ENCODE data around the gene ST6GAL1.
A peak's percentile ranks its signal among the peaks of the same experiment; 100 is the strongest.
"Not testable (repeated sequence)": the region's sequence is repeated elsewhere in the genome, so short reads cannot be mapped to it uniquely, and the experiment has no call there.

ST6GAL1 gene

DNA sequence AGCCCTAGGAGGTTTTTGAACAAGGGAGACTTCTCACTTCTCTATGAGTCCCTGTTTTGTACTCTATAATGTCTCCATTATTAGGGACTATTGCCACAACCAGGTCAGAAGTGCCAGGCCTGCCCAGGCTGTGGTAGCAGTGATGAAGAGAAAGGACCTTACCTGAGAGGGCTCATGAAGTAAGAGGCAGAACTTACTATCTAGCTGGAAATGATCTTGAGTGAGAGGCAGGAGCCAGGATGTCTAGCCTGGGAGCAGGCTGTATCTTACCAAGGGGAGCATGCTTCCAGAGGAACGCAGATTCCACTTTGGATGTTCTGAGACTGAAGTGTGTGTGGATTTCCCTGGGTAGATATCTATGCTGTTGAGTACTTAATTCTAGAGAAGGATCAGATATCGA, 115.7 kb downstream of the ST6GAL1 start:
- DNase-seq (ENCODE audit: low spot score) = no peak

DNA sequence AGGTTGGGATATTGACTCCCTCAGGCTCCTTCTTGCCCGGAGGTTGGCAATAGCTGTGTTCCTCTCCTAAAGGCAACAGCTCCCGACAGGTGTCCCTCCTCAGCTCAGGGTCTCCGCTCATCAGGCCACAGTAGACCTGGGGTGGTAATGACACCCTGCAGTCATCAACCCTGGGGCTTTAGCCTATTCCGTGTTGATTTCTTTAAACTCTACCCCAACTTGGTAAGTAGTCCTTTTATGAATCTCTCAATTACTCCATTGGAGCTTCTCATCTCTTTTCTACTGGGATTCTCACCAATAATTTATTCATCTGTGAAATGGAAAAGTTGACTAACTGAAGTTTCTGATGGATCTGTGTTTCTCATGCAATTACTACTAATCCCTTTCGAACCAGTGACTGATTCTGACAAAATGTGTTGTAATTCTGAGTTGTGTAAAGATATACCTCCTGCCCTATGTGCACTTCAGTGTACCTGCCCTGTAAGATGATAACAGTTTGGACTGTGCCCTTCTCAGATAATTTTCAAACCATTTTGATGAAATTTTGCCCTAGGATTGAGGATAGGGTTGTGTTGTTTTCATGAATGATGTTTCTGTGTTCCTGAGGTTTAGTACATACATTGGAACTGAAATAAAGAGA, 119.3 kb downstream of the ST6GAL1 start:
- DNase-seq (ENCODE audit: low spot score) = no peak

DNA sequence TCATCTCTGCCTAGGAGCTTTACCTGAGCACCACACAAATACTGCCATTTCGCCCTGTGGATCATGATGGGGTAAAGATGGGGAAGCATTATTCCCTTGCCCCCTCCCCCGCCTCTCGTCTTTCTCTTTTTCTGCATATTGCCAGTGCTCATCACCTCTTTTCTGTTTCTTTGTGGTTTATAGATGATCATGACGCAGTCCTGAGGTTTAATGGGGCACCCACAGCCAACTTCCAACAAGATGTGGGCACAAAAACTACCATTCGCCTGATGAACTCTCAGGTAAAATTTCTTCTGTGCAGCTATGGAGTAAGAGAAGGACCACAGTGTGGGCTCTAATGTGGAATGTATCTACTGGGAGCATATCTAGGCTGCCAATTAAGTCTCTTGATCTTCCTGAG, 120.7 kb downstream of the ST6GAL1 start:
- no peak for DNase-seq (ENCODE audit: low spot score)

DNA sequence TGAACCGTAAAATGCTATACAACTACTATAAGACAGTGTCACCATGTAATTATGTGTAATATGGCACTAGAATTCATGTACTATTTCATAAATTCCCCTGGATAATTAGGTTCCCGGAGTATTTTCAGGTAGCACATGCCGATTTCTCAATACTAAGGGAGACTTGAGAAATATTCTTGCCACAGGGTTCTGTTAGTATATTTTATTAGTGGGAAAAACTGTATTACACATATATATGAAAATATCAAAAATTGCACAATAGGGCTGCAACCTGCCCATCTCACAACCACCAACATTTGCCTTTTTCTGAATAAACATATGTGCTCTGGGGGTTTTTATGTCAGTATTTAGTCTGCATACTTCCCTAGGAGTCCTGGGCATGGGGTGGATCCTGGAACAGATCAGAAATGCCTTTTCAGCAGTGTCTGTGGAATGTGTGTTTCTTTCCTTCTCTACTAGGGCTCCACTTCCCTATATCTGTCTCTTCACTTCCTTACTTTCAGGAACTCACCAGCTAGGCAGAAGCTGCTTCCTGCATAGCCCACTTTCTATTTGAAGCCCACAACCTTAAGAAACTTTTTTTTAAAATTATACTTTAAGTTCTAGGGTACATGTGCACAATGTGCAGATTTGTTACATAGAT, 121.5 kb downstream of the ST6GAL1 start:
- no peak for DNase-seq (ENCODE audit: low spot score)

DNA sequence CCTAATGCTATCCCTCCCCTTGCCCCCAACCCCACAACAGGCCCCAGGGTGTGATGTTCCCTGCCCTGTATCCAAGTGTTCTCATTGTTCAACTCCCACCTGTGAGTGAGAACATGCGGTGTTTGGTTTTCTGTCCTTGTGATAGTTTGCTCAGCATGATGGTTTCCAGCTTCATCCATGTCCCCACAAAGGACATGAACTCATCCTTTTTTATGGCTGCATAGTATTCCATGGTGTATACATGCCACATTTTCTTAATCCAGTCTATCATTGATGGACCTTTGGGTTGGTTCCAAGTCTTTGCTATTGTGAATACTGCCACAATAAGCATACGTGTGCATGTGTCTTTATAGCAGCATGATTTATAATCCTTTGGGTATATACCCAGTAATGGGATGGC, 122.1 kb downstream of the ST6GAL1 start:
- not testable (repeated sequence) for DNase-seq (ENCODE audit: low spot score)

DNA sequence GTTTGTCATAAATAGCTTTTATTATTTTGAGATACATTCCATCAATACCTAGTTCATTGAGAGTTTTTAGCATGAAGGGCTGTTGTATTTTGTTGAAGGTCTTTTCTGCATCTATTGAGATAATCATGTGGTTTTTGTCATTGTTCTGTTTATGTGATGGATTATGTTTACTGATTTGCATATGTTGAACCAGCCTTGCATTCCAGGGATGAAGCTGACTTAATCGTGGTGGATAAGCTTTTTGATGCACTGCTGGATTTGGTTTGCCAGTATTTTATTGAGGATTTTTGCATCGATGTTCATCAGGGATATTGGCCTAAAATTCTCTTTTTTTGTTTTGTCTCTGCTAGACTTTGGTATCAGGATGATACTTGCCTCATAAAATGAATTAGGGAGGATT, 124.1 kb downstream of the ST6GAL1 start:
- not testable (repeated sequence) for DNase-seq (ENCODE audit: low spot score)

DNA sequence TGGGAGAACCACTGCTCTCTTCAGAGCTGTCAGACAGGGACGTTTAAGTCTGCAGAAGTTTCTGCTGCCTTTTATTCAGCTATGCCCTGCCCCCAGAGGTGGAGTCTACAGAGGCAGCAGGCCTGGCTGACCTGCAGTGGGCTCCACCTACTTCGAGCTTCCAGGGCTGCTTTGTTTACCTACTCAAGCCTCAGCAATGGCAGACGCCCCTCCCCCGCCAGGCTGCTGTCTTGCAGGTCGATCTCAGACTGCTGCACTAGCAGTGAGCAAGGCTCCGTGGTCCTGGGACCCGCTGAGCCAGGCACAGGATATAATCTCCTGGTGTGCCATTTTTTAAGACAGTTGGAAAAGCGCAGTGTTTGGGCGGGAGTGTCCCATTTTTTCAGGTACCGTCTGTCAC, 127.5 kb downstream of the ST6GAL1 start:
- not testable (repeated sequence) for DNase-seq (ENCODE audit: low spot score)

DNA sequence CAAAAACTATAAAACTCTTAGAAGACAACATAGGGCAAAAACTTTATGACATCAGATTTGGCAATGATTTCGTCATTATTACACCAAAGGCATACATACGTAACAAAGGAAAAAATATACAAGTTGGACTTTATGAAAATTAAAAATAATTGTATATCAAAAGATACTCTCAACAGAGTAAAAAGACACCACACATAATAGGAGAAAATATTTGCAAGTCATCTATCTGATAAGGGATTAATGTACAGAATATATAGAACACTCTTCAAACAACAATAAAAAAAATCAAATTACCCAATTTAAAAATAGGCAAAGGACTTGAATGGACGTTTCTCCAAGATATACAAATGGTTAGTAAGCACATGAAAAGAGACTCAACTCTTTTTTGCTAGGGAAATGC, 131.4 kb downstream of the ST6GAL1 start:
- no peak for DNase-seq (ENCODE audit: low spot score)

DNA sequence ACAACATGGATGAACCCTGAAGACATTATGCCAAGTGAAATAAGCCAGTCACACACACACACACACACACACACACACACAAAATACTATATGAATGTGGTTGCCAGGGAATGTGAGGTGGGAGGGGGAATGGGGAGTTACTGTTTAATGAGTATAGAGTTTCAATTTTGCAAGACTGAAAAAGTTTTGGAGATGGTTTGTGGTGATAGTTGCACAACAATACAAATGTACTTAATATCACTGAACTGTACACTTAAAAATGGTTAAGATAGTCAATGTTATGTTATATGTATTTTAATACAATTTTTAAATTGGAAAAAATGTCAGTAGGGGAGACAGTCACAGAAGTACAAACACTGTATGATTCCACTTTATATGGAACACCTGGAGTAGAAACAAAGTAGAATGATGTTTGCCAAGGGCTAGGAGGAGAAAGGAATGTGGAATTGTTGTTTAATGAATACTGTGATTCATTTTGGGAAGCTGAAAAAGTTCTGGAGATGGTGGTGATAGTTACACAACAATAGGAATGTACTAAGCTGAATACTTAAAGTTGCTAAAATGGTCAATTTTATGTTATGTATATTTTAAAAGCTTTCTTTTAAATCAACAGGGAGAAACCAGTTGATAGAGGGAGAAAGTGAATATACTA, 132.3 kb downstream of the ST6GAL1 start:
- no peak for DNase-seq (ENCODE audit: low spot score)

DNA sequence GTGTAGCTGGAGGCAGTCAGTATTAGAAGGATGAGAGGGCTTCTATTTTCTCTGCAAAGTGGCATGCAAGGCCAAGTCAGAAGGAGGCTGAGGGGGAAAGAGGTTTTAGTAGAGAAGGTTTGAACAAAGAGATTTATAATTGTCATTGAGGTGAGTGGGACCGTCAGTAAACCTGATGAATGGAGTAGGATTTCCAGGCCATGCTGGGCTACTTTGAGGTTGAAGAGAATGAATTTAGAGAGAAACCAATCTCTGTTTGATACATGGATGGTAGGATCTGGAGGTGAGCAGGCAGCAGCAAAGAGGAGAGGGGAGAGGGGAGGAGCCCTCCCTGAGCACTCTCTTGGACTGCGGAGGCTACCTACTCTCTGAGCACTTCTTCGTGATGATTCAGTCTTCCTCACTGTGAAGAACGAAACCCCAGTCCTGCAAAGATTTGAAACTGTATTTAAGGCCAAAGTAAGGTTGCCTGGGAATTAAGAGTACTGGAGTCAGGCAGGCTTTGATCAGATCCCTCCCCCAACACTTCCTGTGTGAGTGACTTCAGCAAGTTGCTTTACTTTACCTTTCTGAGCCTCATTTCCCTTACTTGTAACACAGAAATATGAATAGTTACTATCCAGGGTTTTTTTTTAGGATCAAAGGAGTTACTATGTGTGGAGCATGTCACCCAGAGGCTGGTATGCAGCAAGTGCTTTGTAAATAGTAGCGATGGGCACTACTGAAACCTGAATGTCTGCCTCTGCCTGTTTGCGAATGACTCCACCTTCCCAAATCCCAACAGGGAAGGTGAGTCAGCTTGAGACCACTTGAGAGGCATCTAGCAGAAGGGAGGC, 133.2 kb downstream of the ST6GAL1 start:
- peak; percentile 27 for DNase-seq (ENCODE audit: low spot score)

DNA sequence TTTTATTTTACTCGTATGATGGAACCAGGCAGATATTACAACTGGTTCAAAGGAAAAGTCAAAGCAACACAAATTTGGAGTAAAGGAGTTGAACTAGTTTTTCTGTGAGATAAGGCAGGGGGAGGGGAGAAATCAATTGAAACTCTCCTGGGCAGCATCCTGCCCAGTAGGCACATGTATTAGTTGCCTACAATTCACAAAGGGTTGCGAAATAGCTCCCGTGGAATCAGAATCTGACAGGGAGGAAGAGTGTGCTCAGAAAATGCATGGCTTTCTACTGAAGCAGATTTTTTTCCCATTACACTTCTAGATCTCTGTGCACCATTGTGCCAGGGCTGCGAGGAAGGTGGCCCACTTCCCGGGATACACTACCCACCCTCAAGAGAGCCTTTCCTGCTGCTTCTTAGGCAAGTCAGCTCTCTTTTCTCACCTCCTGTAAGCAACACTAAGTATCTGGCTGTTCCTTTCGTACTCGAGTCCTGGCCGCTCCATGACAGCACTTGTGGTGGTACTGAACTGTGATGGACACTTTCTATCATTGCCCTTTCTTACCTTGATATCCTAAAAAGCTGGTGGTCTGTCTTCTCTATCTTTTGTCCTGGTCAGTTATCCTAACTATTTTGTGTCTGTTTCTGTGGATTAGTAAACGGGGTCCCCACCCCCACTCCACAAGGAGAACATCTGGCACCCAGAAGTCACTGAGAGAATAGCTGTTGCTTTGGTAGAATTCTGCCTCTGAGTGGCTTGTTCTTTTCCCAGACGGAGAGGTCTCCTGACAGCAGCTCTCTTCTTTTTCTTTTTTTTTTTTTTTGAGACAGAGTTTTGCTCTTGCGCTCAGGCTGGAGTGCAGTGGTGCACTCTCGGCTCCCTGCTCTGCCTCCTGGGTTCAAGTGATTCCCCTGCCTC, 134.1 kb downstream of the ST6GAL1 start:
- DNase-seq (ENCODE audit: low spot score) = no peak

DNA sequence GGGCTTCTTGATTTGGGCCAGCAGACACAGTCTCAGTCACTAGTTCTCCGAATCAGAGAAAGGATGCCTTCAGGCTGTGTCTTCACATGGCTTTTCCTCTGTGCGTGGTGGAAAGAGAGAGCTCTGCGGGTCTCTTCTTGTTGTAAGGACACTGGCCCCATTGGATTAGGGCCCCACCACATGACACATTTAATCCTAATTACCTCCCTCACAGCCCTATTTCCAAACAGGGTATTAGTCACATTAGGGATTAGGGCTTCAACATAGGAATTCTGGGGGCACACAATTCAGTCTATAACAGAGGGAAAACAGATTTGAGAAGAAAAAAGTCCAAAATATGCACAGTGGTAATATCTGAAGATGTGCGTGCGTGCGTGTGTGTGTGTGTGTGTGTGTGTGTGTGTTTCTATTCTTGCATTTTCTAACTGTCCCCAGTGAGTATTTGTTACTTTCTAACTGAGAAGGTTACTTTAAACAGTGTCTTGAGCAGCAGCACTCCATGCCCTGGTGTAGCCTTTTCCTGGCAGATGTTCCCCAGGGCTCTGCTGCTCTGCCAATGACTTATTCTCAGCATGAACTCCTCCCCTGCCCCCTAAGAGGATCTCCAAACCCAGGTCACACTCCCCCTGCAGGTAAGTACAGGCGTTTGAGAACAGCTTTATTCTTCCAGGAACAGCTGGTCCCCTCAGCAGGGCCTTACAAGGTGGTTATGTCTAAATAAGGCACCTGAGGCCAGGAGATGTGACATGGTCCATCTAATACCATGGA, 136.1 kb downstream of the ST6GAL1 start:
- peak; percentile 69 for DNase-seq (ENCODE audit: low spot score)

DNA sequence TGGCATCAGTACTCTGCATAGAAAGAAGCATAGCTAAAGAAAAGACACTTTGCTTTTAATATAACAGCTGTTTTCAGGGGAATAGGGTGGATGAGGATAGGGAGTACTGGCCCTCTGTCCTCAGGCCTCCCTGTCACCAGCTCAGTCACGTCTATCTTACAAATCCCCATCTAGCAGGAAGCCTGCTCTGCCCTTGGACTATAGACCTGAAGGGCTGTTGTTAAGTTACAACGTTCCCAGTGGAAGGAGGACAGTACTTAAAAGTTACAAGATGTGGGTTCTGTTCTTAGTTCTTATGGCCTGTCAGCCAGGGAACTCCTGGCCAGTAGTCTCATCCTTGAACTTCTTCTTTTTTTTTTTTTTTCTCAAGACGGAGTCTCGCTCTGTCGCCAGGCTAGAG, 138.5 kb downstream of the ST6GAL1 start:
- DNase-seq (ENCODE audit: low spot score) = no peak

DNA sequence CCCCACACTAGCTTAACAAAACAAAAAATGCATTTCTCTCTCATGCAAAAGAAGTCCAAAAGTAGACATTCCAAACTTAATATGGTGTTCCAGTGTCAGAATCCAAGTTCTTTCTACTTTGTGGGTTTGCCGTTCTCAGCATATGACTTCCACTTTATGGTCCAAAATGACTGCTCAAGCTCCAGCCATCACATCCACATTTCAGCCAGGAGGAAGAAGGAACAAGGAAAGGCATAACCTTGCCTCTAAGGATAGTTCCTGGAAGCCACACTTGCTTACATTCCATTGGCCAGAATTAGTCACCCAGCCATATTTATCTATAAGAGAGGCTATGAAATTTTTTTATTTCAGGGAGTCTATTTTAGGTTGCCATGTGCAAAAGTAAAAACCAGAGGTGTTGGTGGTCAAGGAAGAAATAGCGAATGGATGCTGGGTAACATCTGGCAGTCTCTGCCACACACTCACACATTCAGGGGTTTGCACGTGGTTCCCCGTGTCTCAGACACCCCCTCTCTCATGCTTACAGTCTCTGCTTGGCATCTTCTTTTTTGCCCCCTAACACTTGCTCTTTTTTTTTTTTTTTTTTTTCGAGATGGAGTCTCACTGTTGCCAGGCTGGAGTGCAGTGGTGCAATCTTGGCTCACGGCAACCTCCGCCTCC, 139.7 kb downstream of the ST6GAL1 start:
- DNase-seq (ENCODE audit: low spot score) = no peak

DNA sequence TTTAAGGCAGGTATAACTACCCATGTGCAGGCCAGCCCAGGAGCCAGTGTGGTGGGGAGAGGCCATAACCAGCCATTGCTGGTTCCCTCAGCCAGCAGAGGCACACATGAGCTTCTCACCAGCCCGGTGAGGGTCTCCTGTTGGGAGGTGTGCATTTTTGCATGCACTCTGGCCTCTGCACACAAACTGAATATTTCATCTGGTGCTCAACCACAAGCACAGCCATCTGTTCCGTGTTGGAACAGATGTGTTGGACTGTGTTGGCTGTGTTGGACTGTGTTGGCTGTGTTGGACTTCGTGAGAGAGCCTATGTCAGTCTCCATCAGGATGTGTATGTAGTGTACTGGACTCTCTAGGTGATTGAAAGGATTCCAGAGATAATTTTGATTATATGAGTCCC, 141.8 kb downstream of the ST6GAL1 start:
- no peak for DNase-seq (ENCODE audit: low spot score)

DNA sequence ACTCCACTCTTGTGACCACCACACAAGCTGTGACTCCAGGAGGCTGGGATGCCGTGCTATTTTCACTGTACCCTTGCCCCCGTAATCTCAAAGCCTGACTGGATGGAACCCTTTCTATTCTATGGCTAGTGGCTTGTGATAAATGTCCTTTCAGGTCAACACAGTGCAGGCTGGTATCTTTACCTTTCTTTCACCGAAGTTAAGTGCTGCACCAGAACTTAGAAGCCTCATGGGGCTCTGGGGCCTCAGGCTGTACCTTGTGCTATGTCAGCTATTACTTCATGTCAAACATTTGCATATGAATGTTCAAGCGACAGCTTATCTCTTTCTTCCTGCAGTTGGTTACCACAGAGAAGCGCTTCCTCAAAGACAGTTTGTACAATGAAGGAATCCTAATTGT, 142.2 kb downstream of the ST6GAL1 start:
- no peak for DNase-seq (ENCODE audit: low spot score)

DNA sequence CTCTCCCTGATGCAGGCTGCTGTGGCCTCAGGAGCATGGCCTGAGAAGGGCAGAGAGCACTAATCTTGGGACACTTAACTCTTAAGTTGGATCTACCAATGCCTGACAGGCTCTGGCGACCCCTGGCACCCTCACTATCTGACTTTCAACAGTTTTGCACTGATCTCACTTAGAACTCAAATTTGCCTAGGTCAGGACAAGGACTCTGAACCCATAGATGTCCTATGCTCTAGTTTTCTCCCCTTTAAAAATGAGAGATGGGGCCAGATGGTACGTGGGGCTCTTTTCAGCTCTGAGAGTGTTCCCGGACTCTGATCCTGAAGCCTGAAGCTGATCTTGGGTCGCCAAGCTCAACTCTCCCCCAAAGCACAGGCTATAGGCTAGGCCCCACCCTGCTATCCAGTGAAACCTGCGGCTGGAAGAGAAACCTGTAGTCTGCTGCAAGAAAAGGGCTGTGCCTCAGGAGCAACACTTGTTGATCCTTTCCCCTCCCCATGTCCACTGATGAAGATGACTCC, 143.3 kb downstream of the ST6GAL1 start:
- no peak for DNase-seq (ENCODE audit: low spot score)

DNA sequence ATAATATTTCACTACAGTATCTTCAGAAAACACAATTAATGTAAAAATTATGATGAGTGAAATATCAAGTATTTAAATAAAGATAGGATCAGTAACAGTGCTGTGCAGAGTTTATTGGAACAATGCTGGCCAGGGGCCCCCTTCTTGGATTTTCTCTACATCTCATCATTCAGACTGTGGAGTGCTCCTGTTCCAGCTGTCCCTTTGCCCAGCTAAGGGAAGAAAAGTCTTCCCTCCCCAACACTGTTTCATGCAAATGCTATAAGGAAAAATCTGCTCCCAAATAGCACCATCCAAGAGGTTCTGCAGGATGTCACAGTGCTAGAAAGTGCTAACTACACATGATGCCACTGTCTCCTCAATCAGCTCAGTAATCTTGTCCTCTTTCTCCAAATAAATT, 144.5 kb downstream of the ST6GAL1 start:
- DNase-seq (ENCODE audit: low spot score) = no peak

DNA sequence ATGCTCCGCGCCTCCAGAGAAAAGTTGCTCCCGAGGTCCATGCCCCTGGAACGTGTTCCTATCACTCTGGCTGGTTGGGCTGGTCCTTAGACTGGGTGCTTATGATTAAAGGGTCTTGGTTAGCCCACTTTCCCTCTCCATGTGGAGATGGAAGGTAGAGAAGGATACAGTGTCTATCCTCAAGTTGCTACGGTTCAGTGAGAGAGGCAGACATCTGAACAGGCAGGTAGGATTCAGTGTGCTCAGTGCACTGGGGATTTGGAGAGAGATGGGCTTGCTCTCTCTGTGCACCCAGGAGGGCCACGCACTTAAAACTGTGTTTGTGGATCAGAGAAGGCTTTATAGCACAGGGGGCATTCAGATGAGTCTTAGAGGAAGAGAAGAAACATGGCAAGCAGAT, 146.0 kb downstream of the ST6GAL1 start:
- DNase-seq (ENCODE audit: low spot score) = no peak

DNA sequence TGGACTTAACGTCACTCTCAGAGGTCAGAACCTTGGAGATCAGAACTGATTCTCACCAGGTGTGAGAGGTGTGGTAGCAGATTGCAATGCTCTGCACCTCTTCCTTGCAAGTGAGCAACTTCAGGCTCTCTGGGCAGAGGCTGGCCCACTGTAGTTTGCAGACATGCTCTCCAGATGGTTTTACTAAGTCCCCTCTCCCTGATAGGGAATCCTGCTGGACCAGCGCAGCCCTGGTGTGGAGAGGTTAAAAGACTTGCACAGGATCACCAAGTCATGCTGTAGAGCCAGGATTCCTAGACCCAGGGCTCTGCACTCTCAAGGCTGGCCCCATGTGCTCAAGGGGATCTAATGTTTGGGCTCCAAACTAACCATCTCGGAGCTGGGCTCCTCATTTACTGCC, 146.8 kb downstream of the ST6GAL1 start:
- DNase-seq (ENCODE audit: low spot score) = no peak
